HG03095 (cell line): ENCODE results near the gene ERMAP.

Experiments used
- ATAC-seq: cut with Tn5 transposase; IDR thresholded peaks from one replicate; pipeline ENCODE4 v1.9.1; 2021; ENCODE audit warnings: moderate library complexity; ENCODE audit not compliant: unreplicated experiment

Gene ERMAP

GRCh38 chr1:42816585-42817439, at the start of gene ERMAP, which contains the start of gene SVBP:
ERMAP (plus strand) TSS chr1:42817122; CDS start chr1:42830449, 13,327 bp downstream.
SVBP (minus strand) TSS chr1:42817397; CDS start chr1:42816544, 853 bp downstream.
- peak; percentile 76 for ATAC-seq

- peak; percentile 11 for ATAC-seq
Measured at GRCh38 chr1:42767510-42768000, 49.4 kb upstream of the ERMAP start.

- ATAC-seq: no peak
Measured at GRCh38 chr1:42768172-42768571, 48.8 kb upstream of the ERMAP start.

GRCh38 chr1:42769811-42770210, 47.1 kb upstream of the ERMAP start:
- no peak for ATAC-seq

- no peak for ATAC-seq
Measured at GRCh38 chr1:42773420-42773819, 43.5 kb upstream of the ERMAP start.

- no peak for ATAC-seq
Measured at GRCh38 chr1:42774928-42775526, 41.9 kb upstream of the ERMAP start.

- ATAC-seq: no peak
Measured at GRCh38 chr1:42776502-42776901, 40.4 kb upstream of the ERMAP start.

GRCh38 chr1:42777852-42778251, 39.1 kb upstream of the ERMAP start:
- ATAC-seq: no peak

- no peak for ATAC-seq
Measured at GRCh38 chr1:42779725-42780124, 37.2 kb upstream of the ERMAP start.

GRCh38 chr1:42780176-42780575, 36.7 kb upstream of the ERMAP start:
- no peak for ATAC-seq

GRCh38 chr1:42783092-42783491, 33.8 kb upstream of the ERMAP start:
- ATAC-seq: no peak

GRCh38 chr1:42784547-42784945, 32.4 kb upstream of the ERMAP start:
- ATAC-seq: no peak

- ATAC-seq: no peak
Measured at GRCh38 chr1:42784946-42785693, 31.8 kb upstream of the ERMAP start, which contains the start of gene TMEM269. TMEM269 (plus strand) TSS chr1:42784991; CDS start chr1:42789894, 4,903 bp downstream.

- ATAC-seq: no peak
Measured at GRCh38 chr1:42786097-42786496, 30.8 kb upstream of the ERMAP start.

GRCh38 chr1:42788021-42788420, 28.9 kb upstream of the ERMAP start:
- no peak for ATAC-seq

GRCh38 chr1:42793824-42794223, 23.1 kb upstream of the ERMAP start:
- ATAC-seq: no peak

- ATAC-seq: no peak
Measured at GRCh38 chr1:42797414-42797813, 19.5 kb upstream of the ERMAP start.

GRCh38 chr1:42797979-42798378, 18.9 kb upstream of the ERMAP start:
- no peak for ATAC-seq

GRCh38 chr1:42801832-42802473, 15.0 kb upstream of the ERMAP start:
- ATAC-seq: no peak

GRCh38 chr1:42806171-42806570, 10.8 kb upstream of the ERMAP start:
- ATAC-seq: no peak

- no peak for ATAC-seq
Measured at GRCh38 chr1:42806593-42806992, 10.3 kb upstream of the ERMAP start.
